HEK293 (cell line): ENCODE measurements around the gene BDKRB2.

Experiments
- EGR2 ChIP-seq: fragments of 450-650 bp; formaldehyde crosslinking; IDR thresholded peaks from 2 replicates; pipeline ENCODE4 v1.5.1; 2016; ENCODE audit warnings: low read depth, missing biosample characterization, missing genetic modification characterization
- MYNN ChIP-seq: fragments of 450-650 bp; formaldehyde crosslinking; IDR thresholded peaks from 2 replicates; pipeline ENCODE4 v1.5.1; 2016; ENCODE audit warnings: missing biosample characterization, missing genetic modification characterization, borderline replicate concordance
- ZFP41 ChIP-seq: fragments of 450-650 bp; formaldehyde crosslinking; IDR thresholded peaks from 2 replicates; pipeline ENCODE4 v1.5.1; 2016; ENCODE audit warnings: missing biosample characterization, missing genetic modification characterization, borderline replicate concordance
- ZNF10 ChIP-seq: fragments of 450-650 bp; formaldehyde crosslinking; IDR thresholded peaks from 2 replicates; pipeline ENCODE4 v1.5.1; 2017; ENCODE audit warnings: missing biosample characterization, missing genetic modification characterization
- ZNF112 ChIP-seq: fragments of 450-650 bp; formaldehyde crosslinking; IDR thresholded peaks from 2 replicates; pipeline ENCODE4 v1.5.0; 2017; ENCODE audit warnings: missing biosample characterization, missing genetic modification characterization
- ZNF530 ChIP-seq: fragments of 450-650 bp; formaldehyde crosslinking; IDR thresholded peaks from 2 replicates; pipeline ENCODE4 v1.5.1; 2016; ENCODE audit warnings: low read depth, missing biosample characterization, missing genetic modification characterization
- ZNF544 ChIP-seq: fragments of 450-650 bp; formaldehyde crosslinking; IDR thresholded peaks from 2 replicates; pipeline ENCODE4 v1.5.0; 2017; ENCODE audit warnings: missing biosample characterization, missing genetic modification characterization
- ZNF561 ChIP-seq: fragments of 450-650 bp; IDR thresholded peaks from 2 replicates; pipeline ENCODE4 v1.5.1; 2018; ENCODE audit warnings: missing biosample characterization, missing genetic modification characterization, borderline replicate concordance
- ZNF768 ChIP-seq: fragments of 450-650 bp; formaldehyde crosslinking; IDR thresholded peaks from 2 replicates; pipeline ENCODE4 v1.5.1; 2018; ENCODE audit warnings: missing biosample characterization, mild to moderate bottlenecking, missing genetic modification characterization
- TF ChIP-seq, protein P1 (sequence below): fragments of 450-650 bp; formaldehyde crosslinking; IDR thresholded peaks from 2 replicates; pipeline ENCODE4 v1.5.1; 2016; ENCODE audit warnings: missing biosample characterization, missing genetic modification characterization
- TF ChIP-seq, protein P2 (sequence below): fragments of 450-650 bp; formaldehyde crosslinking; IDR thresholded peaks from 2 replicates; pipeline ENCODE4 v1.5.1; 2016; ENCODE audit warnings: missing biosample characterization, missing genetic modification characterization

DNA sequence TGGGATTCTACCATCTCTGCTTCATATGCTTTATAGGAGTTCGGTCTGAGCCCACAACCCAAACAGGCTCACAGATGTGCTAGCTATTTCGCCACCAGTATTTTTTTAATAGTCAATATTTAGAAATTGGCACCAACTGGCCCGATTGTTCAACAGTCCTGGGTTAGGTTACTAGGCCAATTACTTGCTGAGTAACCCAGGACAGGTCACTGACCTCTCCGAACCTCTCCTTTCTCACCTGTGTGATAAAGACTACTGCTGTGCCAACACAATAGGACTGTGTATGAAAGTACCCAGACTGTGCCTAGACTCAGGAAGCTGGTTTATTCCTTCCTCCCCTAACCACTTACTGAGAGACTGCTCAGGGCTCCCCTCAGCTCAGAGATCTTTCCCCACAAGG lies 8.3 kb downstream of the BDKRB2 start:
- TF ChIP-seq ZNF10 (tag by site-specific recombination), result no peak
- TF ChIP-seq EGR2, result no peak
- TF ChIP-seq, protein P1, sequence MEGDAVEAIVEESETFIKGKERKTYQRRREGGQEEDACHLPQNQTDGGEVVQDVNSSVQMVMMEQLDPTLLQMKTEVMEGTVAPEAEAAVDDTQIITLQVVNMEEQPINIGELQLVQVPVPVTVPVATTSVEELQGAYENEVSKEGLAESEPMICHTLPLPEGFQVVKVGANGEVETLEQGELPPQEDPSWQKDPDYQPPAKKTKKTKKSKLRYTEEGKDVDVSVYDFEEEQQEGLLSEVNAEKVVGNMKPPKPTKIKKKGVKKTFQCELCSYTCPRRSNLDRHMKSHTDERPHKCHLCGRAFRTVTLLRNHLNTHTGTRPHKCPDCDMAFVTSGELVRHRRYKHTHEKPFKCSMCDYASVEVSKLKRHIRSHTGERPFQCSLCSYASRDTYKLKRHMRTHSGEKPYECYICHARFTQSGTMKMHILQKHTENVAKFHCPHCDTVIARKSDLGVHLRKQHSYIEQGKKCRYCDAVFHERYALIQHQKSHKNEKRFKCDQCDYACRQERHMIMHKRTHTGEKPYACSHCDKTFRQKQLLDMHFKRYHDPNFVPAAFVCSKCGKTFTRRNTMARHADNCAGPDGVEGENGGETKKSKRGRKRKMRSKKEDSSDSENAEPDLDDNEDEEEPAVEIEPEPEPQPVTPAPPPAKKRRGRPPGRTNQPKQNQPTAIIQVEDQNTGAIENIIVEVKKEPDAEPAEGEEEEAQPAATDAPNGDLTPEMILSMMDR (tag by site-specific recombination), result no peak
- TF ChIP-seq ZNF561 (tag by site-specific recombination), result no peak
- TF ChIP-seq ZNF530 (tag by site-specific recombination), result no peak
- no peak for TF ChIP-seq ZNF112 (tag by site-specific recombination)
- no peak for TF ChIP-seq ZFP41 (tag by site-specific recombination)
- TF ChIP-seq ZNF768 (tag by site-specific recombination), result no peak
- no peak for TF ChIP-seq MYNN
- TF ChIP-seq, protein P2, sequence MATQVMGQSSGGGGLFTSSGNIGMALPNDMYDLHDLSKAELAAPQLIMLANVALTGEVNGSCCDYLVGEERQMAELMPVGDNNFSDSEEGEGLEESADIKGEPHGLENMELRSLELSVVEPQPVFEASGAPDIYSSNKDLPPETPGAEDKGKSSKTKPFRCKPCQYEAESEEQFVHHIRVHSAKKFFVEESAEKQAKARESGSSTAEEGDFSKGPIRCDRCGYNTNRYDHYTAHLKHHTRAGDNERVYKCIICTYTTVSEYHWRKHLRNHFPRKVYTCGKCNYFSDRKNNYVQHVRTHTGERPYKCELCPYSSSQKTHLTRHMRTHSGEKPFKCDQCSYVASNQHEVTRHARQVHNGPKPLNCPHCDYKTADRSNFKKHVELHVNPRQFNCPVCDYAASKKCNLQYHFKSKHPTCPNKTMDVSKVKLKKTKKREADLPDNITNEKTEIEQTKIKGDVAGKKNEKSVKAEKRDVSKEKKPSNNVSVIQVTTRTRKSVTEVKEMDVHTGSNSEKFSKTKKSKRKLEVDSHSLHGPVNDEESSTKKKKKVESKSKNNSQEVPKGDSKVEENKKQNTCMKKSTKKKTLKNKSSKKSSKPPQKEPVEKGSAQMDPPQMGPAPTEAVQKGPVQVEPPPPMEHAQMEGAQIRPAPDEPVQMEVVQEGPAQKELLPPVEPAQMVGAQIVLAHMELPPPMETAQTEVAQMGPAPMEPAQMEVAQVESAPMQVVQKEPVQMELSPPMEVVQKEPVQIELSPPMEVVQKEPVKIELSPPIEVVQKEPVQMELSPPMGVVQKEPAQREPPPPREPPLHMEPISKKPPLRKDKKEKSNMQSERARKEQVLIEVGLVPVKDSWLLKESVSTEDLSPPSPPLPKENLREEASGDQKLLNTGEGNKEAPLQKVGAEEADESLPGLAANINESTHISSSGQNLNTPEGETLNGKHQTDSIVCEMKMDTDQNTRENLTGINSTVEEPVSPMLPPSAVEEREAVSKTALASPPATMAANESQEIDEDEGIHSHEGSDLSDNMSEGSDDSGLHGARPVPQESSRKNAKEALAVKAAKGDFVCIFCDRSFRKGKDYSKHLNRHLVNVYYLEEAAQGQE (tag by site-specific recombination), result no peak
- TF ChIP-seq ZNF544 (tag by site-specific recombination), result no peak
